Endodermal cell (in vitro differentiated cells): ENCODE measurements around the gene SUSD2. TPM values are rescaled to one million over a fixed set of nuclear protein-coding genes. Genes with fewer than 3 reads are reported as not detected.

ENCODE experiments used
- DNase-seq: peaks from one replicate; pipeline ENCODE4 v3.0.0-alpha.2; 2017
- H3K27ac ChIP-seq: 2 replicates; pipeline ENCODE4 v1.5.1; 2013; ENCODE audit warnings: mild to moderate bottlenecking, low read depth, low read length, moderate library complexity
- H3K27me3 ChIP-seq: 2 replicates; pipeline ENCODE4 v1.6.1; 2013; ENCODE audit warnings: mild to moderate bottlenecking, low read length, moderate library complexity; ENCODE audit not compliant: insufficient read depth, control insufficient read depth, poor library complexity, severe bottlenecking
- H3K36me3 ChIP-seq: 2 replicates; pipeline ENCODE4 v1.7.0; 2013; ENCODE audit warnings: mild to moderate bottlenecking, low read length, moderate library complexity; ENCODE audit not compliant: control insufficient read depth, insufficient read depth
- H3K4me1 ChIP-seq: one replicate; pipeline ENCODE4 v1.7.0; 2013; ENCODE audit warnings: low read length; ENCODE audit not compliant: control insufficient read depth, insufficient read depth
- H3K4me3 ChIP-seq: 2 replicates; pipeline ENCODE4 v1.5.1; 2013; ENCODE audit warnings: mild to moderate bottlenecking, low read length, moderate library complexity
- H3K9ac ChIP-seq: 2 replicates; pipeline ENCODE4 v1.6.1; 2013; ENCODE audit warnings: mild to moderate bottlenecking, low read length, moderate library complexity; ENCODE audit not compliant: poor library complexity, severe bottlenecking; ENCODE audit errors: extremely low read depth
- H3K9me3 ChIP-seq: 2 replicates; pipeline ENCODE4 v1.6.1; 2013; ENCODE audit warnings: mild to moderate bottlenecking, low read length, moderate library complexity; ENCODE audit not compliant: control insufficient read depth
- H3K27ac Mint-ChIP-seq: 2 replicates; pipeline ENCODE4 v1.8.0; 2020; ENCODE audit warnings: mixed read lengths
- H3K27me3 Mint-ChIP-seq: 2 replicates; pipeline ENCODE4 v1.8.0; 2021; ENCODE audit warnings: mild to moderate bottlenecking, mixed read lengths; ENCODE audit not compliant: insufficient read depth
- H3K36me3 Mint-ChIP-seq: 2 replicates; pipeline ENCODE4 v1.8.0; 2020; ENCODE audit warnings: low read depth, mixed read lengths
- H3K4me1 Mint-ChIP-seq: 2 replicates; pipeline ENCODE4 v1.8.0; 2020; ENCODE audit warnings: mixed read lengths
- H3K4me3 Mint-ChIP-seq: 2 replicates; pipeline ENCODE4 v1.8.0; 2020; ENCODE audit warnings: mild to moderate bottlenecking, moderate library complexity, mixed read lengths
- H3K9me3 Mint-ChIP-seq: 2 replicates; pipeline ENCODE4 v1.8.0; 2020; ENCODE audit warnings: mild to moderate bottlenecking, mixed read lengths
- CTCF ChIP-seq: fragments of 200-600 bp; sonication (generic); conservative IDR thresholded peaks from 2 replicates; pipeline ENCODE4 v1.5.0; 2021; ENCODE audit warnings: antibody characterized with exemption, mild to moderate bottlenecking
- WGBS, 2 experiments: methylation state at CpG; one replicate each; pipeline versions ENCODE4 v1.1.5 to v1.1.7; 2013; ENCODE audit warnings: missing lambda C conversion rate in 2 of 2, mixed read lengths in 1 of 2; ENCODE audit not compliant: insufficient coverage in 1 of 2, insufficient read length in 1 of 2; 5-methylcytosine and 5-hydroxymethylcytosine counted together
- total RNA-seq, 2 donors: library from RNA; stranded (reverse); fragmentation: NEBNext Ultra II Directional in 1 of 2; extraction: Animal tissue kit (Norgen Biotek cat#: 25700) in 1 of 2; gene quantifications; 2 replicates in 1 of 2; 3 replicates in 1 of 2; pipeline ENCODE4 v1.2.1, GENCODE V29; 2021

SUSD2 gene
- total RNA-seq, 2 donors from 2014 or later, result 0.40 to 1.6 TPM

DNA sequence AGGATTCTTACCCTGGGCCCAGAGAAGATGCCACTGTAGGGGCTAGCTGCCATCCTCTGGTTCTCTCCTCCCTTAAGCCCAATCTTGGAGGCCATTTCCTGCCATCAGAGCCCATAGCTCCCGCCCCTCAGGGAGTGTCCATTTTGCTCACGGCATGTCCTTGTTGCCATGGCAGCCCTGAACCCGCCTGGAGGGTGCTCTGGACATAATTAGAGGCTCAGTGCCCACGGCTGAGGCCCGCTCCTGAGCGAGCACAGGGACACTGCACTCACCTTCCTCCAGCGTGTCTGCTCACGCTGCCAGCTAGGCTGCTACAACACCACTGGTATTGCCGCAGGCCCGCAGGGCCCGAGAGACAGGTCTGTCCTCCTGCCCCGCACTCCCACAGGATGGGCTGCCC, 11.1 kb upstream of the SUSD2 start:
- no peaks in the 10 kb centered on the region for H3K4me1 ChIP-seq
- H3K9me3 Mint-ChIP-seq, result no peaks in the 10 kb centered on the region
- no peak overlapping the region for H3K4me3 Mint-ChIP-seq
- H3K36me3 Mint-ChIP-seq, result peaks cover 26% of the 10 kb centered on the region
- H3K4me1 Mint-ChIP-seq, result no peaks in the 10 kb centered on the region
- no peak overlapping the region for H3K27ac ChIP-seq
- TF ChIP-seq CTCF, result no peak
- no peak for DNase-seq
- WGBS, 2 experiments, result 87 to 93% methylated on average over 9 to 12 of the region's 12 CpGs
- no peaks in the 10 kb centered on the region for H3K9me3 ChIP-seq
- peaks cover 18% of the 10 kb centered on the region for H3K36me3 ChIP-seq
- H3K9ac ChIP-seq, result no peak overlapping the region
- H3K27me3 Mint-ChIP-seq, result no peaks in the 10 kb centered on the region
- no peak overlapping the region for H3K27ac Mint-ChIP-seq
- H3K27me3 ChIP-seq, result no peaks in the 10 kb centered on the region
- H3K4me3 ChIP-seq, result no peak overlapping the region

GRCh38 chr22:24170632-24171031, 10.7 kb upstream of the SUSD2 start:
- H3K27ac Mint-ChIP-seq, result no peak overlapping the region

DNA sequence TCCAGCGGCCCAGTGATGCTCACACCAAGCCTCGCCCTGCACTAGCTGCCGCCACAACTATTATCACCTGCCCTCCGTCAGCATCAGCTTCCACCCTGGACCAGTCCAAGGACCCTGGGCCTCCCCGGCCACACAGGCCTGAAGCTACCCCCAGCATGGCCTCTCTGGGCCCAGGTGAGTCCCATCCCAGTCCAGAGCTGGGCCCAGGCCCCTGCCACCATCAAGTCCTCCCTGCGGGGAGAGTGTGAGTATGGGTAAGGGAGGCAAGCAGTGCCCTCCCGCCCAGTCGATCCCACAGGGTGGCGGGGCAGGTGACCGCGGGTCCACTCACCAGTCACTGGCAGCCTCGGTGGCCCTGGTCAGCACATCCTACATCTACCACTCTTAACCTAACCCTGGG, 9.5 kb upstream of the SUSD2 start:
- Histone ChIP-seq H3K9ac (no peak overlapping the region), H3K9me3 (no peaks in the 10 kb centered on the region), H3K4me3 (no peak overlapping the region), H3K36me3 (peaks cover 19% of the 10 kb centered on the region), H3K27ac (no peak overlapping the region), H3K4me1 (no peaks in the 10 kb centered on the region), H3K27me3 (no peaks in the 10 kb centered on the region)
- WGBS, 2 experiments, result 93% methylated on average over 9 of the region's 12 CpGs; no CpG with 5 or more reads in 1 of the 2 experiments
- no peaks in the 10 kb centered on the region for H3K9me3 Mint-ChIP-seq
- H3K4me3 Mint-ChIP-seq, result no peak overlapping the region
- no peak for TF ChIP-seq CTCF
- no peaks in the 10 kb centered on the region for H3K27me3 Mint-ChIP-seq
- no peak for DNase-seq
- no peaks in the 10 kb centered on the region for H3K4me1 Mint-ChIP-seq
- peaks cover 25% of the 10 kb centered on the region for H3K36me3 Mint-ChIP-seq
- H3K27ac Mint-ChIP-seq, result no peak overlapping the region

More at GRCh38 chr22:24170632-24171031, 10.7 kb upstream of the SUSD2 start:
- H3K4me1 Mint-ChIP-seq, result no peaks in the 10 kb centered on the region
- WGBS, 2 experiments, result 90% methylated on average over 5 of the region's 5 CpGs; no CpG with 5 or more reads in 1 of the 2 experiments
- H3K9me3 Mint-ChIP-seq, result no peaks in the 10 kb centered on the region
- no peaks in the 10 kb centered on the region for H3K27me3 Mint-ChIP-seq
- no peak overlapping the region for H3K9ac ChIP-seq
- no peak overlapping the region for H3K4me3 ChIP-seq
- no peak for TF ChIP-seq CTCF
- no peak overlapping the region for H3K4me3 Mint-ChIP-seq
- peaks cover 17% of the 10 kb centered on the region for H3K36me3 ChIP-seq
- H3K27me3 ChIP-seq, result no peaks in the 10 kb centered on the region
- DNase-seq, result no peak
- H3K9me3 ChIP-seq, result no peaks in the 10 kb centered on the region
- H3K27ac ChIP-seq, result no peak overlapping the region
- H3K4me1 ChIP-seq, result no peaks in the 10 kb centered on the region
- H3K36me3 Mint-ChIP-seq, result peaks cover 25% of the 10 kb centered on the region
